ENCODE measurements around the gene KCNQ5.
A peak's percentile ranks its signal among the peaks of the same experiment; 100 is the strongest.
"Not testable (repeated sequence)": the region's sequence is repeated elsewhere in the genome, so short reads cannot be mapped to it uniquely, and the experiment has no call there.

KCNQ5 gene

GRCh38 chr6:72850469-72850868, 228.6 kb downstream of the KCNQ5 start:
- DNase-seq = no peak

DNA sequence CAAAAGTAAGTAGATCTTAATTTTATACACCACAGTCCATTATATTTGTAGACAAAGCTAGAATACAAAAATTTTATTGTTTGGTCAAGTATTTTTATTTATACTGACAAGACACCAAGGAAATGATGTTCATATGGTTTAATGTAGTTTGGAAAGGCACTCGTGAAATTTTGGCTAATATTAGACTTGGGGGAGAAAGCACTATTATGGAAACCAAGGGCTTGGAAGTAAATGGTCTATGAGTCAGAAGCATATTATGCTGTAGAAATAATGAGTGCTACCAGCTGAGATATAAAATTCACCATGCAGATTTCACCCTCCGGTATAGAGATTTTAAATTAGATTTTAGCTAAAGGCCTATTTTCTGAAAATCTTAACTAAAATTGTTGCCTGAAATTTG, 233.6 kb downstream of the KCNQ5 start:
- DNase-seq = no peak

GRCh38 chr6:72856801-72857200, 234.9 kb downstream of the KCNQ5 start:
- no peak for DNase-seq

GRCh38 chr6:72857791-72858585, 236.1 kb downstream of the KCNQ5 start:
- no peak for DNase-seq

GRCh38 chr6:72861059-72861458, 239.2 kb downstream of the KCNQ5 start:
- DNase-seq = no peak

- DNase-seq = peak; percentile 51
Measured at GRCh38 chr6:72861935-72862432, 240.1 kb downstream of the KCNQ5 start.

GRCh38 chr6:72863131-72863530, 241.3 kb downstream of the KCNQ5 start:
- DNase-seq = no peak

DNA sequence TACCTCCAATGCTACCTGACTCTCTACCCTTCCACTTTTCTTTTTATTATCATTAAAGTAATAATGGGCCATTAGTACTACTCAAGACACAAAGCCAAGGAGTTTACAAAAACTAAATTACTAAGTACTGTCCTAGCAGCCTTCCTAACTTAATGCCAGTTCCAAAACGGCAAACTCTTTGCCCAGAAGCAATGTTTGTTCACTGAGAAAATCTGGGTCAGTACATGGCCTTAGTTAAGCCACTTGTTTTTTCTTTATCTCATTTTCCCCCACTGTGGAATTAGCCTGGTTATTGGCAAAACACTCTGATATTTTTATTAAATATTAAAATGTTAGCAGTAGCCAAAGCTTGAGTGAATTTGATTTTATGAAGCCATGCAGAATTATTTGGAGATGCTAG, 242.4 kb downstream of the KCNQ5 start:
- DNase-seq = no peak

DNA sequence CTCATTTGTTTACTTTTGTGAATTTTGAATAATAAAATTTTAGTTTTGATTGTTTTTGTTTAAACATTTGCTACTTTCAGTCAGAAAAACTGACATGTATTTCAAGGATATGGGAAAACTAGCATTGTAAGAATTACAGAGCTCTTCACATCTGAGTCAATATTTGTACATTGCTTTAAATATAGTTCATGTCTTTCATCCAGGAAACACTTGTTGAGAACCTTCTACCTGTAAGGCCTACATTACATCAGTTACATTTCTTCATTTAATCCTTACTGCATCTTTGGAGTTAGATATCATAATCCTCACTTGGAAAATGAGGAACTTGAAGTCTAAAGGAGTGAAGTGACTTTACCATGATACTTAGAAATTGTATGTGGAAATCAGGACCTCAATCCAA, 242.9 kb downstream of the KCNQ5 start:
- no peak for DNase-seq

DNA sequence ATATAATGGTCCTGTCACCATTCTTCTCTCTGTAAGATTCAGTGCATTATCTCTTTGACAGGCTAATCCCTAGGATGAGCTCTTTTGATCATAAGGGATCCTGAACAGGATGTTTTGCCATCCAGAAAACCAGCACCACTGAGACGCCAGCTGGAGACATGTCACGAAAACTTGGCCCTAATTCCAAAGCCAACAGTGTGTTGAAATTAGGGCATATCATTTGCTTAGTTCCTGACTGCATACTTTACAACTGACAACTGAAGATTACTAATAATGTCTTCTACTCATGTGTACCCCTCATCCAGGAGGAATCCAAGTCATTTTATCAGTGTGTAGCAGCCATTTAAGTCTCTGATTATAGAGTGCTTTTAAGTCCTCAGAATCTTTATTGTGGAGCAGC, 243.6 kb downstream of the KCNQ5 start:
- no peak for DNase-seq

DNA sequence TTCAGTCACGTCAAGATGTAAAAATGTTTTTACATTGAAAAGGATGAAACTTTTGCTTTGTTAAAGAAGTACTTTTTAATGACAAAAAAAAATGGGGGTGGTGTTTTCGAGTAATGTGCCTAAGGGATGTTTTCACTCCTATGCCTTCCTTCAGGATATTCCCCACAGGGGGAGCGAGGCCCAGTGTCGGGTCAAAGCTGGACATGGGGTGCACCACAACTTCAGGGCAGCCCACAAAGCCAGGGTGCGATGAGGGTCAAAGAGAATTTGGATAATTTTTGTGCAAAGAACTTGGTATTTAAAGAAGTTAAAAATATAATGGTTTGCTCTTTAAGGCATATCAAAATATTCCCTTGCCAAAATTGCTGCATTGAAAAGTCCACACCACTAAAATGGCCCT, 247.8 kb downstream of the KCNQ5 start:
- no peak for DNase-seq

DNA sequence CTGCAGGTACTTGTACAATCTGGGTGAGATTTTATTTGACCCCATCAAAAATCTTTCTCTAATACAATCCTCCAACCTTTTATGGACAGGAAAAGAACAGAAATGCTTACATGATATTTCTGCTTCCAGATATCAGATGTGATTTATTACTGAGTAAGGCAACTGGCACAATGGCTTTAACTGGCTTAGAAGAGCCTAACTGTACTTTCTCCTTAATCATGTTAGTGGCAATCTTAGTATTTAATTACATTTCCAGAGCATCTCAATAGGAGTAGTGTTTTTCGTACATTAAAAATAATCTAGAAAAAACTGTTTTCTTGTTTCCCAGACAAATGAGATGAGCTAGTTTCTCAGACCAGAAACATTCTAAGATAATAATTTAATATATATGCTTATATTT, 251.6 kb downstream of the KCNQ5 start:
- DNase-seq = no peak

DNA sequence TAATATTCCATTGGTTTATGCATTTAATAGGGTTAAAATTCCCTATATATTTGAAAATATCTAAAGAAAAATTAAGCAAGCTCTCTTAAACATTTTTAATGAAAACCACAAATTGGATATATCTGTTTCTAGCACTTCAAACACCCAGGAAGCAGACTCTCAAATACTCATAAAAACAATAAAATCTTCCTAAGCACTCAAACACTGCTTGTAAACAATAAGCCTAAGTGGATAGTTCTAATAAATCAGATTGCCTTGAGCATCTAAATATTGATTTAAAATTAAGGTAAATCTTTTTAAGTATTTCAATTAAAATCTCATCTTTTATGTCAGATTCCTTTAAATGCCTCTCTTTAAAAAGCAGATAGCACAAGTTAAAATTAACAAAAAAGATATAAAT, 254.4 kb downstream of the KCNQ5 start:
- DNase-seq = no peak

- no peak for DNase-seq
Measured at GRCh38 chr6:72886170-72886569, 264.3 kb downstream of the KCNQ5 start.

DNA sequence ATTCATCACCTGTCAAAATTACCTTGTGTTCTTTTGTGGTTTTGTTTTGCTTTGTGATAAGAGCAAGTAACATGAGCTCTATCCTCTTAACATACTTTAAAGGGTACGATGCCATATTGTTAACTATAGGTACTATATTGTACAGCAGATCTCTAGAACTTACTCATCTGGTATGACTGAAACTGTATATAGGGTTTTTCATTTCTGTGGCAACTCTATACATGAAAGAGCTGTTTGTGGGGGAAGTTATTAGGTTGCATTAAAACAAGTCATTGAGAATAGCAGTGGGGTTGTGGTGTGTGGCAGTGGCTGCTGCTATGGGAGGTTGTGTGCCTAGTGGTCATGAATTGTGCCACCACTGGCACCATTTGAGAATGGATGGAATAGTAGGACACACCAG, 268.4 kb downstream of the KCNQ5 start:
- no peak for DNase-seq

DNA sequence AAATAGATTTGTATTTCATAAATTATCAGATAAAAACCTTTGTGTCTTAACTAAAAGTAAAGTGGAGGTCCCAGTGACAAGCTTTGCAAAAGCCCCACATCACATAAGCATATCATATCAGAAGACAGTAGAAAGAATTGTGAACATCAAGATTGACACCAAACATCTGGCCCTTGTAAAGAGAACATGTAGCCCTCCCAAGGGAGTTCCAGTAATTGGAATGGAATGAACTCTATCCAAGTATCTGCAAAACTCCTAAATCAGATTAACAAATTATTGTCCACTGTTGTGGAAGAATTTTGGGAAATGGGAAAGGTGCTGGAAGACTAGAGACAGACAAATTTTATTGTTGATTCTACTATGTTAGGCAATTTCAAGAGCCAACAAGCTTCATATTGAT, 268.8 kb downstream of the KCNQ5 start:
- no peak for DNase-seq

- DNase-seq = no peak
Measured at GRCh38 chr6:72892901-72893300, 271.0 kb downstream of the KCNQ5 start.

GRCh38 chr6:72894091-72894490, 272.2 kb downstream of the KCNQ5 start:
- no peak for DNase-seq

- DNase-seq = not testable (repeated sequence)
Measured at GRCh38 chr6:72898313-72898712, 276.4 kb downstream of the KCNQ5 start.

GRCh38 chr6:72905705-72906478, 284.0 kb downstream of the KCNQ5 start:
- DNase-seq = no peak

DNA sequence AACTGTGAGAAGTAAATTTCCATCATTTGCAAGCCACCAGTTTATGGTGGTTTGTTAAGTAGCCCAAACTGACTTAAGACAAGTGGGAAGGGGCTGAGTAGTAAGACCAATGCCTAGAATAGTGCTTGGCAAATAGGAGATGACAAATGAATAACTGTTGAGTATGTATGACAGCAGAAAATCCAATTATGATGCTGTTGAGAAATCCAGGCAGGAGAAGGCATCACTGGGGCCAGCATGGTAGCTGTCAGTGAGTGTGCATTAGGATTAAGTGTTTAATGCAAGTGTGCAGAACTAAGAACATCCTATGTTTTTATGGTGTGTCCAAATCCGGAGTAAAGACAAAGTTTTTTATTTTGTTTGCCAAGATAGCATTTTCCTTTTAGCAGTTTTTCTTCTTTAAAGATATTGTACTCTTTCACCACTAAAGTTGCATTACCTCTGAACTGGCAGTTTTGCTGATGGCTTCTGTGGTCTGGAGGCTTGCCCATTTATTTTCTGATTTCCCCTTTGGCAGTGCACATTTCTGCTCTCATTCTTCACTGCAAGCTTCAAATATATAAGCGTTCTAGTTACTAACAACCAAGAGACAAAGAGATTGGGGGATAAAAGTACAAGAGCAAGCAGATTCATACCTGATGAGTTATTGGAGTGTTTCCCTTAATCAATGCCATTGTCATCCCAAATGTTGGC, 289.7 kb downstream of the KCNQ5 start:
- DNase-seq = no peak

GRCh38 chr6:72913797-72914196, 291.9 kb downstream of the KCNQ5 start:
- DNase-seq = no peak

- DNase-seq = no peak
Measured at GRCh38 chr6:72916298-72916697, 294.4 kb downstream of the KCNQ5 start.

GRCh38 chr6:72916906-72917305, 295.0 kb downstream of the KCNQ5 start:
- DNase-seq = no peak
